Right lobe of liver (tissue), 6 donors: ENCODE data around the gene IL12B. TPM values are rescaled to one million over a fixed set of nuclear protein-coding genes. Genes with fewer than 3 reads are reported as not detected.

Experiments
- ATAC-seq, 4 donors: fragments of 200-7000 bp; cut with Tn5 transposase; one replicate each; pipeline ENCODE4 v1.9.1; 2020; ENCODE audit warnings: mild to moderate bottlenecking in 4 of 4, moderate library complexity in 4 of 4
- DNase-seq, 3 donors: peaks; one replicate each; pipeline ENCODE4 v3.0.0-alpha.2; 2020
- H3K27ac ChIP-seq, 3 donors: fragments of 200-600 bp; one replicate each; pipeline ENCODE4 v1.8.0; 2022
- H3K27me3 ChIP-seq, 2 donors: fragments of 200-600 bp; one replicate each; pipeline ENCODE4 v1.8.0; 2022
- H3K36me3 ChIP-seq, 4 donors: fragments of 200-600 bp; sonication (generic) in 1 of 4; one replicate each; pipeline versions ENCODE4 v1.5.1 to v1.8.0; 2017 to 2022; ENCODE audit warnings: control low read depth in 1 of 4
- H3K4me1 ChIP-seq, 4 donors: fragments of 200-600 bp; sonication (generic) in 1 of 4; one replicate each; pipeline versions ENCODE4 v1.5.1 to v1.8.0; 2017 to 2022; ENCODE audit warnings: control low read depth in 1 of 4
- H3K4me3 ChIP-seq, 3 donors: fragments of 200-600 bp; one replicate each; pipeline ENCODE4 v1.8.0; 2022
- H3K9me3 ChIP-seq, 4 donors: fragments of 200-600 bp; sonication (generic) in 1 of 4; one replicate each; pipeline versions ENCODE4 v1.5.1 to v1.8.0; 2017 to 2022; ENCODE audit warnings: control low read depth in 1 of 4
- POLR2A ChIP-seq: fragments of 450-650 bp; IDR thresholded peaks from one replicate; pipeline ENCODE4 v1.6.1; 2017; ENCODE audit warnings: antibody characterized with exemption, mild to moderate bottlenecking
- WGBS: methylation state at CpG from one replicate; pipeline ENCODE4 v1.1.6; 2018; ENCODE audit warnings: low coverage, low lambda C conversion rate; ENCODE audit not compliant: insufficient coverage; ENCODE audit errors: missing lambda C conversion rate; 5-methylcytosine and 5-hydroxymethylcytosine counted together
- intact Hi-C, 2 donors: fragments of 100-400 bp; cut with DNase I; formaldehyde crosslinking; loops; one replicate each; pipeline versions ENCODE4 v1.11.2 to v1.14.1; 2022
- total RNA-seq, 6 experiments: library from RNA; depleted of rRNA in 2 of 6; stranded (reverse); fragments of >200 nt in 2 of 6; fragmentation: NEBNext Ultra II Directional in 3 of 6; extraction: Animal tissue kit (Norgen Biotek cat#: 25700) in 3 of 6; gene quantifications; one replicate each; pipeline versions ENCODE4 v1.1.0 to v1.2.4, GENCODE V29; 2016 to 2023
- TF ChIP-seq, protein P1 (sequence below), 4 donors: fragments of 200-600 bp in 3 of 4; fragments of 450-650 bp in 1 of 4; IDR thresholded peaks; one replicate each; pipeline versions ENCODE4 v1.5.1 to v1.8.0; 2016 to 2022; ENCODE audit warnings: antibody characterized with exemption in 4 of 4, mild to moderate bottlenecking in 2 of 4
- donor health status: DM: no; HTN: yes; CAD: no.
- donor health status: DM: no; HTN: no; CAD: no.
- donor health status: DM: no; HTN: no; CAD: no.
- donor health status: DM: no; HTN: yes; CAD: no.
- donor health status: DM: no; HTN: yes; CAD: no.

IL12B gene
- total RNA-seq, 6 experiments from 2014 or later: not detected

DNA sequence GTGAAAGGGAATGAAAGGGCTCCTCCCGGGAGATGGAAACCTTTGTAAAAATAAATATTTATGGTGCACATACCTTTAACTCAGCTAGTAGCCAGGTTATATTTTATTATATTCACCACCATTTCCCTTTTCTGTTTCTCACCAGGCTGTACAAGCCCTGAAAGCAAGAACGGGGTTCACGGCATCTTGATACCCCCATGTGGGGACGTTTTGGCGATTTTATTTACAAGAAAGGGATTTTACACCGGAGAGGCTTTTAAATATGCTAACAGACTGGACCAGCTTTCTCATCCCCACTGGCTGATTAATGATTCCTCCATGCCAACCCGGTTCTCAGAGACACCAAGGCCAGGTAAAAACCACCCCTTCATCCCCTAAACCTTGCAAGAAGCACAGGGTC, 19.2 kb downstream of the IL12B start:
- Histone ChIP-seq H3K4me3 (no peak overlapping the region), H3K27ac (no peak overlapping the region), H3K9me3 (no peaks in the 10 kb centered on the region), H3K36me3 (no peaks in the 10 kb centered on the region), H3K27me3 (peaks cover 0 to 6% of the 10 kb centered on the region in 2 donors), H3K4me1 (peaks cover 0 to 6% (median 0%) of the 10 kb centered on the region in 4 donors)
- intact Hi-C loops: no loop called here
- ATAC-seq: no peak
- no peak for DNase-seq
- 27% methylated on average over 7 of the region's 7 CpGs for WGBS
- no peak for TF ChIP-seq POLR2A
- TF ChIP-seq, protein P1, sequence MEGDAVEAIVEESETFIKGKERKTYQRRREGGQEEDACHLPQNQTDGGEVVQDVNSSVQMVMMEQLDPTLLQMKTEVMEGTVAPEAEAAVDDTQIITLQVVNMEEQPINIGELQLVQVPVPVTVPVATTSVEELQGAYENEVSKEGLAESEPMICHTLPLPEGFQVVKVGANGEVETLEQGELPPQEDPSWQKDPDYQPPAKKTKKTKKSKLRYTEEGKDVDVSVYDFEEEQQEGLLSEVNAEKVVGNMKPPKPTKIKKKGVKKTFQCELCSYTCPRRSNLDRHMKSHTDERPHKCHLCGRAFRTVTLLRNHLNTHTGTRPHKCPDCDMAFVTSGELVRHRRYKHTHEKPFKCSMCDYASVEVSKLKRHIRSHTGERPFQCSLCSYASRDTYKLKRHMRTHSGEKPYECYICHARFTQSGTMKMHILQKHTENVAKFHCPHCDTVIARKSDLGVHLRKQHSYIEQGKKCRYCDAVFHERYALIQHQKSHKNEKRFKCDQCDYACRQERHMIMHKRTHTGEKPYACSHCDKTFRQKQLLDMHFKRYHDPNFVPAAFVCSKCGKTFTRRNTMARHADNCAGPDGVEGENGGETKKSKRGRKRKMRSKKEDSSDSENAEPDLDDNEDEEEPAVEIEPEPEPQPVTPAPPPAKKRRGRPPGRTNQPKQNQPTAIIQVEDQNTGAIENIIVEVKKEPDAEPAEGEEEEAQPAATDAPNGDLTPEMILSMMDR (IDR thresholded peaks at IDR 0.05): no peak

DNA sequence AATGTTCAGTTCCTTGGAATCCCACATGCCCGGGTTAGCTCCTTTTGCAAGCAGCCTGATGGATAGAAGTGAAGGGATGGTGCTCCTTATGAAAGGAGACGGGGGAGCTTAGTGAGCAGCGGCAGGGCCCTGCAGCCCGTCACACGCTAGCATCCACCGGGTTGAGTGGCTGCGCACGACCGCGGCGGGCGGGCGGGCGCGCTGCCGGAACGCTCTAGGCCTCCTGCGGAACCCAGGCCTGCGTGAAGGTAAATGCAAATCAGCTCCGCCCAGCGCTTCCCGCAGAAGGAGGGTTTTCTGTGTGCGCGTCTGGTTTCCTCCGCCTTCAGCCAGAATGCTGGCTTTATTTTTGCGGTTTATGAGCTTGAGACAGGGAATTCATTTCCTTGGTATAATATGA, 19.8 kb downstream of the IL12B start:
- Histone ChIP-seq H3K27ac (no peak overlapping the region), H3K4me3 (no peak overlapping the region), H3K9me3 (no peaks in the 10 kb centered on the region), H3K4me1 (peaks cover 0 to 6% (median 0%) of the 10 kb centered on the region in 4 donors), H3K27me3 (peaks cover 0 to 6% of the 10 kb centered on the region in 2 donors), H3K36me3 (no peaks in the 10 kb centered on the region)
- 14% methylated on average over 14 of the region's 26 CpGs for WGBS
- intact Hi-C loops: no loop called here
- ATAC-seq (no peak), DNase-seq (no peak)
- no peak for TF ChIP-seq POLR2A
- TF ChIP-seq, protein P1 (IDR thresholded peaks at IDR 0.05): no peak

DNA sequence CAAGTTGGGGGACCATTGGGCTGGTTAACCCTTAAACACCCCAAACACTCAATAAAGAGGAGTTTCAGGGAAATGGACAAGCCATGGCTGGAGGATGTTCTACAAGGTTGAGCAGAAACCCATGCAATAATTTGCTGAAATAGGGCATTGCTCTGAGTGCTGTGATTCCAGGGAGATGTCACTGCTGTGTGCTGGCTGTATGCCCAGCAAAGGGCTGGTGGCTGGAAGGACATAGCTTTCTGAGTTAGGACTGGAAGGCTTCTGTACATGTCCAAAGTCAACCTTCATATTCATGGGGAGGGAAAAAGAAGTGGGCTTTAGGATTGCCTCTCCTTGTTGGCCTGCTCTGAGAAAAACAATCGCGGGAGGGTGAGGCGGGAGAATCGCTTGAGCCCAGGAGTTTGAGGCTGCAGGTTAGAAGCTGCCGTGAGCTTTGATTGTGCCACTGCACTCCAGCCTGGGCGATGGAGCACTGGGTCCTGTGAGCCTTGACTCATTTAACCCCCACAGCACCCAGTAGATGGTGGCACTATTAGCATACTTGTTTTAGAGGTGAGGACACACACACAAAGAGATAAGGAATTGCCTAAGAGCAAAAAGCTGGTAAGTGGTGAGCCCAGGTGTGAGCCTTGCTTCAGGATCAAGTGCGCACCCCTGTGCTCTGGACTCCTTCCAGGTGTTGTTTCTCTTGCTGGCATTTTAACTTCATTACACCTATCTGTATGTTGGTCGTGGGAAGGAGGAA, 20.4 kb downstream of the IL12B start:
- no peak overlapping the region for H3K27ac ChIP-seq
- 72% methylated on average over 8 of the region's 8 CpGs for WGBS
- peaks cover 0 to 6% of the 10 kb centered on the region in 2 donors for H3K27me3 ChIP-seq
- peaks cover 0 to 6% (median 0%) of the 10 kb centered on the region in 4 donors for H3K4me1 ChIP-seq
- intact Hi-C loops: no loop called here
- TF ChIP-seq, protein P1 (IDR thresholded peaks at IDR 0.05): no peak
- no peak for TF ChIP-seq POLR2A
- no peak overlapping the region for H3K4me3 ChIP-seq
- H3K9me3 ChIP-seq: no peaks in the 10 kb centered on the region
- ATAC-seq: no peak
- no peaks in the 10 kb centered on the region for H3K36me3 ChIP-seq
- no peak for DNase-seq

DNA sequence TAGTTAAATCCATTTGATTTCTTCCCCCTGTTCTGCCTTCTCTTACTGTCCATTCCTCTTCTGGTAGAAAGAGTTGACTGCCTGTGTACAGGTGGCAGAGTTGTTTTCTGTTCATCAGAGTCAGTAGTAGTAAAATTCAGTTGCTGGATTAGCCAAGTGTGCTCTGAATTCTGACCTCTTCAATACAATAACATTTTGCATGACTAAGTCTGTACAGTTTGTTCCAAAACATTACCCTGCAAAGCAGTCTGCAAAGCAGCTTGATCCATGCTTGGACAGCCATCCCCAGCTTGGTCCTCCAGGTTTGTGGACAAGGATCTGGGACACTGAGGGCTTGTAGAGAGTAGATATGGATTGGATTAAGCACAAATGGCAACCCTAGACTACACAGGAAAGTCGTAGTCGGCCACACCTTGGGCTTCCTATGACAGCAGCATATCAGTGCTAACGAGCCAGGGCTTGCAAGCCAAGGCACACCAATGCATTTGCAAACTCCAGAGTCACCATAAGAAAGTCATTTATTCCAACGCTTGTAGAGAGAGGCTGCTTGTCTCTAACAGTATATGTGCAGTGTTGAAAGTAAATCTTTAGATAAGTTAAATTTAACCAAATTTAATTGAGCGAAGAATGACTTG, 25.2 kb downstream of the IL12B start:
- Histone ChIP-seq H3K27me3 (no peaks in the 10 kb centered on the region), H3K27ac (no peak overlapping the region), H3K4me3 (no peak overlapping the region), H3K4me1 (no peaks in the 10 kb centered on the region), H3K36me3 (no peaks in the 10 kb centered on the region), H3K9me3 (no peaks in the 10 kb centered on the region)
- TF ChIP-seq, protein P1 (IDR thresholded peaks at IDR 0.05): no peak
- TF ChIP-seq POLR2A: no peak
- 80% methylated on average over 3 of the region's 5 CpGs for WGBS
- ATAC-seq (no peak), DNase-seq (no peak)
- intact Hi-C loops: no loop called here
